ENCODE measurements around the gene CCR5AS.

The CCR5AS gene

DNA sequence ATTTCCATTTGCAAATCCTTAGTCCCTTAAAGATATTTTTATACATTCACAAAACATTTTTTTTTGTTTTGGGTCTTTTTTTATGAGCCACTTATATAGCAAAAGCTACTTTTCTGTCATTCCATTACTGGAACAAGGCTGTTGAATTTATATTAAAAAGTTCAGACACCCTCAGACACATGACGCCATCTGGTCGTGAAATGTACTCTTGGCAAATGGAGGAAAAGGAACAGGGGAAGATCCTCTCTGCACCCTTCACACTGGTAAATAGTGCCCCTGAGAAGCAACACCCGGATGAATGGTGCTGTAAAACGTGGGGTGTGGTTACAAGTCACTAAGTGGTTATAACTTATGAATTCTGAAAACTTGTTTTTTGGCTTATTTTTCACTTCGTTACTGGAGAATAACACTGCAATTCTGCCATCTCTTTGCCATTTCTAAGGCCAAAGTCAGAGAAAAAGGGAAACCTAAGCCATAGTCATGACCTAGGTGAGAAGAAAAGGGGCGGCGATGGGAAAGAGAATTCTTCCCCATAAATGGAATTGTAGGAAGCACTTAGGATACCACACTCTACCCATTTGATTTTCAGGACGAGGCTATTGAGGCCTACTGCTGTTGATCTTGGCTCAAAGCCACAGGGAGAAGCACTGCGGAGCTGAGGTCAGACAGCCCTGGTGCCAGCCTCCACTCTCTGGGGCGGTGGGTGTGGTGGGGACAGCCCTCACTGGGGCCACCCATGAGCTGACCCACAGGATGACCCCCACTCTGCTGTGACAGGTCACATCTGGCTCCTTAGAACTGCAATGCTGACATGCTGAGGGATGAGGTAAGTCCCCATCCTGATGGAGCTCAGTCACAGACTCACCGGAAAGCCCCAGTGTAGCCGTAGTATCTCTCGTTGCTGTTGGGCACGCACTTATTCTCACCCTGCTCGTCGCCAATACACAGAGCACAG lies 36.0 kb upstream of the CCR5AS start:
- no peak for TF ChIP-seq CTCF (IDR thresholded peaks at IDR 0.05)
- no peak for DNase-seq
- Mint-ChIP-seq H3K36me3 (ENCODE audit: low read depth) (no peaks in the 10 kb centered on the region), H3K27ac (no peak overlapping the region), H3K4me1 (peaks cover 39% of the 10 kb centered on the region), H3K27me3 (no peaks in the 10 kb centered on the region), H3K4me3 (no peak overlapping the region), H3K9me3 (no peaks in the 10 kb centered on the region)
- POLR2A ChIA-PET = no interaction called here
- intact Hi-C loops (cut with micrococcal nuclease) = loop anchor here (1.0 to 5.0 kb wide), 5 partner anchors 61 to 682 kb away; no protein-coding TSS in a partner anchor
- CTCF ChIA-PET = interaction anchor here (0.6 to 2.1 kb wide), 11 partner anchors 22 to 504 kb away, joined by 3 to 9 read pairs (median 3); partner anchors contain the start of gene CCR5
- ATAC-seq (ENCODE audit: low read depth) = no peak

DNA sequence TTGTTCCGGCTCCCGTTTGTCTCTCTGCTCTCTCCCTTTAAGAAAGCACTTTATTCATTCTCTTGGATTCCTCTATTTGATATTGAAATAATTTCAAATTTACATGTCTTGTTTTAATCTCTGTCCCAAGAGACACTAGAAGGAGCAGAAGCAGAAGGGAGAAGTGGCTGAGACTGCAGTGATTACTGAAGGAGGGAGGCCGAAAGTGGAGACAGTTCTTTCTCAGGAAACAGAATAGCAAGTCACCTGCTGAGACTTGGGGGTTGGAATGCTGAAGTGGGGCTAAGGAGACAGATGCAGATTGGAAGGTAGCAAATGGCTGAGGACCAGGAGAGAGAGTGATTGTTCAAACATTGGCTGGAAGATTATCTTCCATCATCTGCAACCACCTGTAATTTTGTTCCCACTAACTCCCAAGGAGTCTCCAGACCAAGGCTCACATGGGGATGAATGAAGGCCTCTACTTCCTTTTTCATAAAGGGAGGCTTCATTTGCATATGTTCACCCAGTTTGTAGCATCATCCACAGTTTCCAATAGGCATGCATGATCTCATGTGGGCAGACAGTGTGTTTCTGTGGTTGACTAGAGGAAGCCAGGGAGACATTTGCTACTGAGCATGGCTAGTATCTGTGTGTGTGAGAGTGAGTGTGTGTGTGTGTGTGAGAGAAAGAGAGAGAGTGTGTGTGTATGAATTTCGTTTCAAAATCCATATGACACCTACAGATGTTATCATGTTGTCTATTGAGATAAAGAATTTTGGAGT lies 33.8 kb upstream of the CCR5AS start:
- DNase-seq = no peak

GRCh38 chr3:46438831-46439230 lies 32.0 kb upstream of the CCR5AS start:
- H3K9me3 Mint-ChIP-seq = no peaks in the 10 kb centered on the region
- no peak for TF ChIP-seq CTCF (IDR thresholded peaks at IDR 0.05)
- DNase-seq = no peak
- H3K36me3 Mint-ChIP-seq (ENCODE audit: low read depth) = no peaks in the 10 kb centered on the region
- POLR2A ChIA-PET = interaction anchor here (0.6 kb wide), 1 partner anchor 802 kb away, joined by 4 read pairs; no protein-coding TSS in a partner anchor
- no peaks in the 10 kb centered on the region for H3K27me3 Mint-ChIP-seq
- CTCF ChIA-PET = no interaction called here
- no peak for ATAC-seq (ENCODE audit: low read depth)
- H3K4me3 Mint-ChIP-seq = no peak overlapping the region
- no peak overlapping the region for H3K27ac Mint-ChIP-seq
- peaks cover 39% of the 10 kb centered on the region for H3K4me1 Mint-ChIP-seq
- intact Hi-C loops (cut with micrococcal nuclease) = no loop called here

More for the DNA sequence above, 33.8 kb upstream of the CCR5AS start:
- H3K27ac Mint-ChIP-seq = peak overlapping the region; percentile 41
- ChIA-PET CTCF (no interaction called here), POLR2A (no interaction called here)
- peaks cover 39% of the 10 kb centered on the region for H3K4me1 Mint-ChIP-seq
- no peak for TF ChIP-seq CTCF (IDR thresholded peaks at IDR 0.05)
- H3K36me3 Mint-ChIP-seq (ENCODE audit: low read depth) = no peaks in the 10 kb centered on the region
- H3K27me3 Mint-ChIP-seq = no peaks in the 10 kb centered on the region
- peak; percentile 77 for ATAC-seq (ENCODE audit: low read depth)
- H3K4me3 Mint-ChIP-seq = peak overlapping the region; percentile 17
- no peaks in the 10 kb centered on the region for H3K9me3 Mint-ChIP-seq
- intact Hi-C loops (cut with micrococcal nuclease) = loop anchor here (2.0 to 5.0 kb wide), 4 partner anchors 58 to 503 kb away; no protein-coding TSS in a partner anchor

GRCh38 chr3:46435081-46435726 lies 28.3 kb upstream of the CCR5AS start:
- ChIA-PET POLR2A (no interaction called here), CTCF (no interaction called here)
- no peak for TF ChIP-seq CTCF (IDR thresholded peaks at IDR 0.05)
- intact Hi-C loops (cut with micrococcal nuclease) = no loop called here
- peaks cover 14% of the 10 kb centered on the region for H3K4me1 Mint-ChIP-seq
- H3K9me3 Mint-ChIP-seq = peaks cover 14% of the 10 kb centered on the region
- H3K27me3 Mint-ChIP-seq = no peaks in the 10 kb centered on the region
- no peak overlapping the region for H3K4me3 Mint-ChIP-seq
- no peak for ATAC-seq (ENCODE audit: low read depth)
- H3K36me3 Mint-ChIP-seq (ENCODE audit: low read depth) = peaks cover 1% of the 10 kb centered on the region
- DNase-seq = no peak
- no peak overlapping the region for H3K27ac Mint-ChIP-seq
